Measurements from ENCODE around the gene LARP4.
"Not testable (repeated sequence)": the region's sequence is repeated elsewhere in the genome, so short reads cannot be mapped to it uniquely, and the experiment has no call there.

DNA sequence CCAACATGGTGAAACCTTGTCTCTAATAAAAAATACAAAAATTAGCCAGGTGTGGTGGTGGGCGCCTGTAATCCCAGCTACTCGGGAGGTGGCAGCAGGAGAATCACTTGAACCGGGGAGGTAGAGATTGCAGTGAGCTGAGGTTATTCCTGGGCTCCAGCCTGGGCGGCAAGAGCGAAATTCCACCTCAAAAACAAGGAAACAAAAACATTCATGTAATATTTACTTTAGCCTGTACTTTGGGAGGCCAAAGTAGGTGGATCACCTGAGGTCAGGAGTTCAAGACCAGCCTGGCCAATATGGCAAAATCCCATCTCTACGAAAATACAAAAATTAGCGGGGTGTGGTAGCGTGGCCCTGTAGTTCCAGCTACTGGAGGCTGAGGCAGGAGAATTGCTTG is 31.0 kb downstream of the LARP4 start:
- TF ChIP-seq, protein P1, sequence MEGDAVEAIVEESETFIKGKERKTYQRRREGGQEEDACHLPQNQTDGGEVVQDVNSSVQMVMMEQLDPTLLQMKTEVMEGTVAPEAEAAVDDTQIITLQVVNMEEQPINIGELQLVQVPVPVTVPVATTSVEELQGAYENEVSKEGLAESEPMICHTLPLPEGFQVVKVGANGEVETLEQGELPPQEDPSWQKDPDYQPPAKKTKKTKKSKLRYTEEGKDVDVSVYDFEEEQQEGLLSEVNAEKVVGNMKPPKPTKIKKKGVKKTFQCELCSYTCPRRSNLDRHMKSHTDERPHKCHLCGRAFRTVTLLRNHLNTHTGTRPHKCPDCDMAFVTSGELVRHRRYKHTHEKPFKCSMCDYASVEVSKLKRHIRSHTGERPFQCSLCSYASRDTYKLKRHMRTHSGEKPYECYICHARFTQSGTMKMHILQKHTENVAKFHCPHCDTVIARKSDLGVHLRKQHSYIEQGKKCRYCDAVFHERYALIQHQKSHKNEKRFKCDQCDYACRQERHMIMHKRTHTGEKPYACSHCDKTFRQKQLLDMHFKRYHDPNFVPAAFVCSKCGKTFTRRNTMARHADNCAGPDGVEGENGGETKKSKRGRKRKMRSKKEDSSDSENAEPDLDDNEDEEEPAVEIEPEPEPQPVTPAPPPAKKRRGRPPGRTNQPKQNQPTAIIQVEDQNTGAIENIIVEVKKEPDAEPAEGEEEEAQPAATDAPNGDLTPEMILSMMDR (IDR thresholded peaks at IDR 0.05), result not testable (repeated sequence)
- TF ChIP-seq, protein P2, sequence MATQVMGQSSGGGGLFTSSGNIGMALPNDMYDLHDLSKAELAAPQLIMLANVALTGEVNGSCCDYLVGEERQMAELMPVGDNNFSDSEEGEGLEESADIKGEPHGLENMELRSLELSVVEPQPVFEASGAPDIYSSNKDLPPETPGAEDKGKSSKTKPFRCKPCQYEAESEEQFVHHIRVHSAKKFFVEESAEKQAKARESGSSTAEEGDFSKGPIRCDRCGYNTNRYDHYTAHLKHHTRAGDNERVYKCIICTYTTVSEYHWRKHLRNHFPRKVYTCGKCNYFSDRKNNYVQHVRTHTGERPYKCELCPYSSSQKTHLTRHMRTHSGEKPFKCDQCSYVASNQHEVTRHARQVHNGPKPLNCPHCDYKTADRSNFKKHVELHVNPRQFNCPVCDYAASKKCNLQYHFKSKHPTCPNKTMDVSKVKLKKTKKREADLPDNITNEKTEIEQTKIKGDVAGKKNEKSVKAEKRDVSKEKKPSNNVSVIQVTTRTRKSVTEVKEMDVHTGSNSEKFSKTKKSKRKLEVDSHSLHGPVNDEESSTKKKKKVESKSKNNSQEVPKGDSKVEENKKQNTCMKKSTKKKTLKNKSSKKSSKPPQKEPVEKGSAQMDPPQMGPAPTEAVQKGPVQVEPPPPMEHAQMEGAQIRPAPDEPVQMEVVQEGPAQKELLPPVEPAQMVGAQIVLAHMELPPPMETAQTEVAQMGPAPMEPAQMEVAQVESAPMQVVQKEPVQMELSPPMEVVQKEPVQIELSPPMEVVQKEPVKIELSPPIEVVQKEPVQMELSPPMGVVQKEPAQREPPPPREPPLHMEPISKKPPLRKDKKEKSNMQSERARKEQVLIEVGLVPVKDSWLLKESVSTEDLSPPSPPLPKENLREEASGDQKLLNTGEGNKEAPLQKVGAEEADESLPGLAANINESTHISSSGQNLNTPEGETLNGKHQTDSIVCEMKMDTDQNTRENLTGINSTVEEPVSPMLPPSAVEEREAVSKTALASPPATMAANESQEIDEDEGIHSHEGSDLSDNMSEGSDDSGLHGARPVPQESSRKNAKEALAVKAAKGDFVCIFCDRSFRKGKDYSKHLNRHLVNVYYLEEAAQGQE (IDR thresholded peaks at IDR 0.05; ENCODE audit: insufficient read depth in 1 of 2, low read depth in 2 of 2, low read length in 1 of 2), result not testable (repeated sequence)
- TF ChIP-seq POLR2AphosphoS5 (IDR thresholded peaks at IDR 0.05; ENCODE audit: low read depth, low read length); SIN3A (IDR thresholded peaks at IDR 0.05; ENCODE audit: borderline replicate concordance, insufficient read depth, low read depth, low read length): not testable (repeated sequence)
